GM19324 (cell line): ENCODE results near the gene UTP4.

Experiments used
- ATAC-seq: cut with Tn5 transposase; IDR thresholded peaks from one replicate; pipeline ENCODE4 v1.9.1; 2021; ENCODE audit warnings: mild to moderate bottlenecking, moderate library complexity; ENCODE audit not compliant: unreplicated experiment, low FRiP score

The UTP4 gene

GRCh38 chr16:69201291-69201690, 68.8 kb downstream of the UTP4 start:
- no peak for ATAC-seq

- ATAC-seq, result no peak
These were observed 69.3 kb downstream of the UTP4 start for GRCh38 chr16:69201787-69202186.

GRCh38 chr16:69204172-69204571, 71.7 kb downstream of the UTP4 start:
- no peak for ATAC-seq

GRCh38 chr16:69209735-69210134, 77.3 kb downstream of the UTP4 start:
- no peak for ATAC-seq

- ATAC-seq, result no peak
These were observed 85.0 kb downstream of the UTP4 start for GRCh38 chr16:69217433-69217832.
